ENCODE measurements around the gene CLDN15.

DNA sequence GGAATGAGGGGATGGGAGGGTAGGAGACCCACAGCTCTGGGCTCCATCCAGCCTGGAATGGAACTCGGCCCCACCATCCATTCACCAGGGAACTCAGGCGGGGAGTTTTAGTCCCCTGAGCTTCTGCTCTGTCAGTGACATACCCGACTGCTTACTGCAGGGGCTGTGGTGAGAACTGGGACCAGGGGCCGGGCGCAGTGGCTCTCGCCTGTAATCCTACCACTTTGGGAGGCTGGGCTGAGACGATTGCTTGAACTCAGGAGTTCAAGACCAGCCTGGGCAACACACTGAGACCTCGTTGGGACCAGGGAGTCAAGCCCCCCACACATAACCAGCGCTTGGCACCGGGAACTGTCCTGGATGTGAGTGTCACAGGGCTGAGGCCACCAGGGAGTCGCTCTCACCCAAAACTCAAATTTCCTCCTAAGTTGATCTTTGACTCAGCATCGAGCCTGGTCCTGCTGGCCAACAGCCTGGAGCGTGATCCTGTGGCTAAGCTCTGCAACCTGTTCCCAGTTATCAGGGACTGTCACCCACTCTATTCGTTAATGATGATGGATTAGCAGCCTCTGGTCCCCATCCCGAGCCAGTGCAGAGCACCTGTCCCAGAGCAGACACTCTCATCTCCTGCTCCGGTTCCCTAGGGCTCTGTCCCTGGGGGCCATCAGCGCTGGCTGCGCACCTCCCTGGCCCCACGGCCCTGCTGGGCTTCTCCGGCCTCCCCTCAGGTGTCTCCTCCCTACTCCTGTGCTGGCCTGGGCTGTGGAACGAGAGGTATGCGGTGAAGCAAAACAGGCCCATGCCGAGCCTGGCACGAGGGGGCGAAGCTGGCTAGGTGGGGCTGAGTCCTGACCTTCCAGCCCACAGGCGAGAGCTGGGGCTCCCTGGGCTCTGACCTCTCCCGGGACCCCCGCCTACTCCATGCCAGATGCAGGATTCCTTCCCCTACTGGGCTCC lies 902 bp upstream of the CLDN15 start:
- TF ChIP-seq CTCF (IDR thresholded peaks at IDR 0.05) (no peak), POLR2A (IDR thresholded peaks at IDR 0.05) (no peak)

Data from testis (tissue), 2 donors.